ENCODE data around the gene TTC13.

The TTC13 gene

GRCh38 chr1:230976825-230977747 lies 1.6 kb downstream of the TTC13 start:
- CTCF ChIA-PET: interaction anchor here (1.3 to 3.2 kb wide), 3 partner anchors 13 to 234 kb away, joined by 3 to 14 read pairs (median 5); no protein-coding TSS in a partner anchor
- DNase-seq (ENCODE audit: low read depth, low spot score): no peak

GRCh38 chr1:230976360-230976759 lies 2.3 kb downstream of the TTC13 start:
- ChIA-PET CTCF (interaction anchor here (1.3 to 3.2 kb wide), 3 partner anchors 14 to 235 kb away, joined by 3 to 14 read pairs (median 5); no protein-coding TSS in a partner anchor), POLR2A (no interaction called here)
- no peak for TF ChIP-seq CTCF (IDR thresholded peaks at IDR 0.05; ENCODE audit: insufficient read depth, low read length, missing control alignments)
- DNase-seq (ENCODE audit: low read depth, low spot score): no peak
- H3K4me3 ChIP-seq (ENCODE audit: low read depth, low read length): no peak overlapping the region

More at GRCh38 chr1:230976825-230977747, 1.6 kb downstream of the TTC13 start:
- H3K4me3 ChIP-seq (ENCODE audit: low read depth, low read length): no peak overlapping the region; the same call in 1 of the 2 replicates
- POLR2A ChIA-PET: no interaction called here
- no peak for TF ChIP-seq CTCF (IDR thresholded peaks at IDR 0.05; ENCODE audit: insufficient read depth, low read length, missing control alignments)

GRCh38 chr1:230975636-230976035 lies 3.0 kb downstream of the TTC13 start:
- no peak overlapping the region for H3K4me3 ChIP-seq (ENCODE audit: low read depth, low read length)
- DNase-seq (ENCODE audit: low read depth, low spot score): no peak
- ChIA-PET CTCF (interaction anchor here (1.6 to 1.7 kb wide), 2 partner anchors 15 to 235 kb away, joined by 4 to 5 read pairs; no protein-coding TSS in a partner anchor), POLR2A (no interaction called here)
- no peak for TF ChIP-seq CTCF (IDR thresholded peaks at IDR 0.05; ENCODE audit: insufficient read depth, low read length, missing control alignments)

- TF ChIP-seq CTCF (IDR thresholded peaks at IDR 0.05; ENCODE audit: insufficient read depth, low read length, missing control alignments): no peak
- H3K4me3 ChIP-seq (ENCODE audit: low read depth, low read length): no peak overlapping the region
- ChIA-PET POLR2A (no interaction called here), CTCF (interaction anchor here (1.4 kb wide), 1 partner anchor 174 kb away, joined by 3 read pairs; no protein-coding TSS in a partner anchor)
- no peak for DNase-seq (ENCODE audit: low read depth, low spot score)
These were observed 5.8 kb downstream of the TTC13 start for GRCh38 chr1:230972855-230973271.

GRCh38 chr1:230971771-230972170 lies 6.9 kb downstream of the TTC13 start:
- DNase-seq (ENCODE audit: low read depth, low spot score): no peak
- no peak for TF ChIP-seq CTCF (IDR thresholded peaks at IDR 0.05; ENCODE audit: insufficient read depth, low read length, missing control alignments)
- POLR2A ChIA-PET: interaction anchor here (1.2 kb wide), 1 partner anchor 37 kb away, joined by 3 read pairs; no protein-coding TSS in a partner anchor
- CTCF ChIA-PET: no interaction called here
- H3K4me3 ChIP-seq (ENCODE audit: low read depth, low read length): no peak overlapping the region

- DNase-seq (ENCODE audit: low read depth, low spot score): no peak
- H3K4me3 ChIP-seq (ENCODE audit: low read depth, low read length): no peak overlapping the region
- TF ChIP-seq CTCF (IDR thresholded peaks at IDR 0.05; ENCODE audit: insufficient read depth, low read length, missing control alignments): no peak
- POLR2A ChIA-PET: no interaction called here
- CTCF ChIA-PET: no interaction called here
These were observed 8.2 kb downstream of the TTC13 start for GRCh38 chr1:230970432-230970831.

All from AG04449 (cell line).